Caco-2 (cell line): ENCODE measurements around the gene EXOC2. TPM values are rescaled to one million over a fixed set of nuclear protein-coding genes. Genes with fewer than 3 reads are reported as not detected.

Experiments
- BruUV-seq: library from RNA; stranded (reverse); fragments of 400-500 nt; replicated peaks from 2 replicates; lab custom pipeline; 2021; lab: Mats Ljungman, UMichigan
- CTCF ChIA-PET: fragments of 300-600 bp; sonication (Branson Sonifier 250); formaldehyde crosslinking; loops from one replicate; lab custom pipeline; 2022; ENCODE audit warnings: antibody characterized with exemption; lab: Charles Lee
- POLR2A ChIA-PET: fragments of 300-600 bp; sonication (Branson Sonifier 250); formaldehyde crosslinking; loops from one replicate; lab custom pipeline; 2022; ENCODE audit warnings: antibody characterized with exemption; lab: Charles Lee
- DNase-seq, 2 experiments: peaks; one replicate each; pipeline versions ENCODE4 v3.0.0 to v3.0.0-alpha.2; 2020 to 2022
- H3K27me3 ChIP-seq: replicated peaks from 2 replicates; pipeline ENCODE4 v1.6.0; 2011; ENCODE audit warnings: low read length; ENCODE audit not compliant: control insufficient read depth, insufficient read depth
- H3K36me3 ChIP-seq: 2 replicates; pipeline ENCODE4 v1.5.1; 2011; ENCODE audit warnings: low read length; ENCODE audit not compliant: control insufficient read depth, insufficient read depth
- H3K4me1 ChIP-seq: fragments of 250-450 bp; sonication (Bioruptor Pico); 2 replicates; pipeline ENCODE4 v1.5.1; 2020; ENCODE audit warnings: mild to moderate bottlenecking
- H3K4me3 ChIP-seq: 2 replicates; pipeline ENCODE4 v1.5.1; 2011; ENCODE audit warnings: low read depth, mild to moderate bottlenecking, control low read depth, low read length
- H3K9me3 ChIP-seq: fragments of 250-450 bp; sonication (Bioruptor Pico); 2 replicates; pipeline ENCODE4 v1.5.1; 2020; ENCODE audit warnings: mild to moderate bottlenecking, moderate library complexity
- H3K27ac Mint-ChIP-seq: one replicate; pipeline ENCODE4 v1.8.0; 2022; ENCODE audit warnings: mixed read lengths; ENCODE audit not compliant: unreplicated experiment
- H3K27me3 Mint-ChIP-seq: one replicate; pipeline ENCODE4 v1.8.0; 2022; ENCODE audit warnings: mixed read lengths; ENCODE audit not compliant: insufficient read depth, unreplicated experiment
- H3K36me3 Mint-ChIP-seq: one replicate; pipeline ENCODE4 v1.8.0; 2022; ENCODE audit warnings: mild to moderate bottlenecking, mixed read lengths; ENCODE audit not compliant: insufficient read depth, unreplicated experiment
- H3K4me1 Mint-ChIP-seq: one replicate; pipeline ENCODE4 v1.8.0; 2022; ENCODE audit warnings: low read depth, mixed read lengths; ENCODE audit not compliant: unreplicated experiment
- H3K4me3 Mint-ChIP-seq: one replicate; pipeline ENCODE4 v1.8.0; 2022; ENCODE audit warnings: mild to moderate bottlenecking, moderate library complexity, mixed read lengths; ENCODE audit not compliant: unreplicated experiment
- H3K9me3 Mint-ChIP-seq: one replicate; pipeline ENCODE4 v1.8.0; 2022; ENCODE audit warnings: mixed read lengths; ENCODE audit not compliant: unreplicated experiment
- intact Hi-C: fragments of 100-400 bp; cut with micrococcal nuclease; formaldehyde crosslinking; loops from one replicate; pipeline ENCODE4 v1.10.0; 2022; ENCODE audit not compliant: unreplicated experiment
- total RNA-seq: library from RNA; stranded (reverse); gene quantifications from 2 replicates; pipeline ENCODE4 v1.2.3, GENCODE V29; 2022
- TF ChIP-seq, protein P1 (sequence below), 2 experiments: fragments of 200-600 bp in 1 of 2; IDR thresholded peaks; 1 replicate in 1 of 2; 2 replicates in 1 of 2; pipeline versions ENCODE4 v1.5.1 to v1.8.0; 2011 to 2022; ENCODE audit warnings: antibody characterized with exemption in 1 of 2, control low read depth in 1 of 2, inconsistent platforms in 1 of 2, low read depth in 1 of 2, low read length in 1 of 2, mild to moderate bottlenecking in 1 of 2, moderate library complexity in 1 of 2; ENCODE audit not compliant: insufficient read depth in 1 of 2, severe bottlenecking in 1 of 2, unreplicated experiment in 1 of 2

The EXOC2 gene
- total RNA-seq, 1 experiment from 2014 or later = 21.4 TPM

DNA sequence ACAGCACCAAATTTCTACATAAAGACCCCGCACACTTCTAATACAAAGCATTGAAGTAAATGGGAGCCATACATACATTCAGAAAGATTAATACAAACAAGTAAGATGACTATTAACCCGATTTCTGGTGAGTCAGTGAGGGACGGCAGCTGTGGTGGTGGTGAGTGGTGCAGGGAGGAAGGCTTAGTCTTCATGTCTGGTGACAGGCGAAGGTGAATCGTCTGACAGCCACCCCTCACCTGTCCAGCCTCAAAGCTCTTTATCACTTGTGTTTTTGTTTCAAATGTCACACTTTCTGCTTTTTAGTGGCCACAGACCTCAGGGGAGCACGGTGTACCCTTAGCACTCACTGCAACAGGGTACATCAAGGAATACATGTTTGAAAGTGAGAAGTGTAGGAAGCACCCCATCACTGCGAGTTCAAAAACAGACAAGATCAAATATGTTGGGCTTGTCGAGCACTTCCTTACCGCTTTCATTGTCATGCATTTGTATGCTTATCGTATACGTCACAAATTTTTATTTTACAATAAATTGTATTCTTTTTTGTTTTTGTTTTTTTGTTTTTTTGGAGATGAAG, 237.8 kb downstream of the EXOC2 start:
- CTCF ChIA-PET = no interaction called here
- Mint-ChIP-seq H3K9me3 (no peaks in the 10 kb centered on the region), H3K4me1 (no peaks in the 10 kb centered on the region)

DNA sequence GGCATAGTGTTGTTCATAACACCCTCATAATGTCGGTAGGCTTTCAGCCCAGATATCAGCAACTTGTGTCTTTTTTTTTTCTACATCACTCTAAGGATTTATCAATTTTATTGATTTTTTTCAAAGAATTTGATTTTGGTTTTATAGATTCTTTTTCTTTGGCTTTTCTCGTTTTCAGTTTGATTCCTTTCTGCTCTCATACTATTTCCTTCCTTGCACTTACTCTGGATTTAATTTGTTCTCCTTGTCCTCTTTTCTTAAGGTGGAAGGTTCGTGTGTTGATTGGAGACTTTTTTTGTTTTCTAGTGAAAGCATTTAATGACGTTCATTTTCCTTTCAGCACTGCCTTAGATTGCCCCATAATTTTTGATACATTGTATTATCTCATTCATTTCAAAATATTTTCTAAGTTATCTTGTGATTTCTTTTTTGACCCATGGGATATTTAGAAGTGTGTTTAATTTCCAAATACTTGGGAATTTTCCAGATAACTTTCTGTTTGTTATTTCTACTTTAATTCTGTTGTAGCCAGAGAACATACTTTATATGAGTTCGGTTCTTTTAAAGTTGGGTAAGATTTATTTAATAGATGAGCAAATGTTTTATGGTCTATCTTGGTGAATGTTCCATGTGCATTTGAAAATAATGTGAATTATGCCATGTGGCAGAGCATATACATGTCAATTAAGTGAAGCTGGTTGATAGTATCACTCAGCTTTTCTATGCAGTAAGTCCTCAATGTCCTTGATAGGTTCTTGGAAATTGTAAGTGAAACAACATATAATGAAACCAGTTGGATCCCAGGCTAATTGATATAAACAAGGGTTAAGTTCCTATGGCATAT, 238.6 kb downstream of the EXOC2 start:
- H3K4me3 ChIP-seq = no peak overlapping the region
- Mint-ChIP-seq H3K36me3 (no peaks in the 10 kb centered on the region), H3K27me3 (peaks cover 20% of the 10 kb centered on the region), H3K4me1 (no peaks in the 10 kb centered on the region), H3K27ac (no peak overlapping the region), H3K4me3 (no peak overlapping the region), H3K9me3 (no peaks in the 10 kb centered on the region)
- POLR2A ChIA-PET = no interaction called here
- no peaks in the 10 kb centered on the region; the same call in 1 of the 2 replicates for H3K27me3 ChIP-seq
- no peaks in the 10 kb centered on the region for H3K36me3 ChIP-seq
- TF ChIP-seq, protein P1, sequence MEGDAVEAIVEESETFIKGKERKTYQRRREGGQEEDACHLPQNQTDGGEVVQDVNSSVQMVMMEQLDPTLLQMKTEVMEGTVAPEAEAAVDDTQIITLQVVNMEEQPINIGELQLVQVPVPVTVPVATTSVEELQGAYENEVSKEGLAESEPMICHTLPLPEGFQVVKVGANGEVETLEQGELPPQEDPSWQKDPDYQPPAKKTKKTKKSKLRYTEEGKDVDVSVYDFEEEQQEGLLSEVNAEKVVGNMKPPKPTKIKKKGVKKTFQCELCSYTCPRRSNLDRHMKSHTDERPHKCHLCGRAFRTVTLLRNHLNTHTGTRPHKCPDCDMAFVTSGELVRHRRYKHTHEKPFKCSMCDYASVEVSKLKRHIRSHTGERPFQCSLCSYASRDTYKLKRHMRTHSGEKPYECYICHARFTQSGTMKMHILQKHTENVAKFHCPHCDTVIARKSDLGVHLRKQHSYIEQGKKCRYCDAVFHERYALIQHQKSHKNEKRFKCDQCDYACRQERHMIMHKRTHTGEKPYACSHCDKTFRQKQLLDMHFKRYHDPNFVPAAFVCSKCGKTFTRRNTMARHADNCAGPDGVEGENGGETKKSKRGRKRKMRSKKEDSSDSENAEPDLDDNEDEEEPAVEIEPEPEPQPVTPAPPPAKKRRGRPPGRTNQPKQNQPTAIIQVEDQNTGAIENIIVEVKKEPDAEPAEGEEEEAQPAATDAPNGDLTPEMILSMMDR (IDR thresholded peaks at IDR 0.05; ENCODE audit: insufficient read depth in 1 of 2, low read depth in 1 of 2, low read length in 1 of 2, severe bottlenecking in 1 of 2, unreplicated experiment in 1 of 2) = no peak
- no TSS peak for BruUV-seq
- no peaks in the 10 kb centered on the region for H3K4me1 ChIP-seq
- no peaks in the 10 kb centered on the region; the same call in 1 of the 2 replicates for H3K9me3 ChIP-seq
- CTCF ChIA-PET = no interaction called here
- no peak for DNase-seq
- intact Hi-C loops = no loop called here

More for the DNA sequence above, 237.8 kb downstream of the EXOC2 start:
- intact Hi-C loops = no loop called here
- Histone ChIP-seq H3K4me3 (no peak overlapping the region), H3K27me3 (no peaks in the 10 kb centered on the region; the same call in 1 of the 2 replicates), H3K4me1 (no peaks in the 10 kb centered on the region), H3K36me3 (no peaks in the 10 kb centered on the region), H3K9me3 (no peaks in the 10 kb centered on the region; the same call in 1 of the 2 replicates)
- Mint-ChIP-seq H3K27ac (no peak overlapping the region), H3K36me3 (no peaks in the 10 kb centered on the region), H3K4me3 (no peak overlapping the region), H3K27me3 (peaks cover 21% of the 10 kb centered on the region)
- no peak for DNase-seq
- POLR2A ChIA-PET = no interaction called here
- BruUV-seq = no TSS peak
- TF ChIP-seq, protein P1 (IDR thresholded peaks at IDR 0.05; ENCODE audit: insufficient read depth in 1 of 2, low read depth in 1 of 2, low read length in 1 of 2, severe bottlenecking in 1 of 2, unreplicated experiment in 1 of 2) = no peak

DNA sequence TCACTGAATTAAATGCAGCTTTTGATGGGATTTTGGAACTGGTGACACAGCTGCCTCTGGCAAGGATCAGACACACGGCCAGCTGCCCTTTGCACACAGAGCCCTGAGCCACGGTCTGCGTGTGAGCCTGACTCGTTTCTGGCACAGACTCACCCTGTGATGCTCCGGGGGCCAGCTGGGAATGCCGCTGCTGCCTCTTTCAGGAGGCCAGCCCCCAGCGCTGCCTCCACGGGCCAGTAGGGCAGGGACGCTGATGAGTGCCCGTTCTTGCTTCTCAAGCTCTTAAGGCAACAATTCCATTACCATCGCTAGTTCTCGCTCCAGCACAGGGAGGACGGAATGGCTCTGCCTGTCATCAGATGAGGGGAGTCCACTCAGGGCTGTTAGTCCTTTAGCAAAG, 239.8 kb downstream of the EXOC2 start:
- BruUV-seq = no TSS peak
- POLR2A ChIA-PET = no interaction called here
- no peaks in the 10 kb centered on the region; the same call in 1 of the 2 replicates for H3K27me3 ChIP-seq

More for the DNA sequence above, 239.8 kb downstream of the EXOC2 start:
- H3K4me1 ChIP-seq = no peaks in the 10 kb centered on the region
- Mint-ChIP-seq H3K27me3 (peaks cover 19% of the 10 kb centered on the region), H3K4me1 (no peaks in the 10 kb centered on the region), H3K9me3 (no peaks in the 10 kb centered on the region), H3K4me3 (no peak overlapping the region), H3K27ac (no peak overlapping the region), H3K36me3 (no peaks in the 10 kb centered on the region)
- no peaks in the 10 kb centered on the region for H3K9me3 ChIP-seq
- TF ChIP-seq, protein P1 (IDR thresholded peaks at IDR 0.05; ENCODE audit: insufficient read depth in 1 of 2, low read depth in 1 of 2, low read length in 1 of 2, severe bottlenecking in 1 of 2, unreplicated experiment in 1 of 2) = no peak
- intact Hi-C loops = no loop called here
- DNase-seq = no peak
- CTCF ChIA-PET = no interaction called here
- H3K4me3 ChIP-seq = no peak overlapping the region
- H3K36me3 ChIP-seq = no peaks in the 10 kb centered on the region
